Gastrocnemius medialis (tissue), 4 donors: ENCODE results near the gene ZNF627. TPM values are rescaled to one million over a fixed set of nuclear protein-coding genes. Genes with fewer than 3 reads are reported as not detected.

Experiments
- ATAC-seq, 2 donors: fragments of 150-250 bp; one replicate each; pipeline ENCODE4 v1.9.1; 2016
- DNase-seq, 2 donors: peaks; one replicate each; pipeline ENCODE4 v3.0.0-alpha.2; 2019
- H3K27ac ChIP-seq, 4 donors: fragments of 200-600 bp; sonication (generic); 1 replicate in 1 of 4; 2 replicates in 3 of 4; pipeline ENCODE4 v1.5.1; 2016 to 2018; ENCODE audit warnings: mild to moderate bottlenecking in 2 of 4, moderate library complexity in 1 of 4
- H3K27me3 ChIP-seq, 3 donors: fragments of 200-600 bp; sonication (generic) in 2 of 3; 1 replicate in 1 of 3; 2 replicates in 2 of 3; pipeline versions ENCODE4 v1.5.1 to v1.6.0; 2016 to 2019; ENCODE audit warnings: mild to moderate bottlenecking in 1 of 3, moderate library complexity in 1 of 3
- H3K36me3 ChIP-seq, 2 donors: fragments of 200-600 bp; sonication (generic) in 1 of 2; one replicate each; pipeline ENCODE4 v1.5.1; 2017 to 2018
- H3K4me1 ChIP-seq, 2 donors: fragments of 200-600 bp; sonication (generic) in 1 of 2; one replicate each; pipeline ENCODE4 v1.5.1; 2016 to 2017; ENCODE audit warnings: mild to moderate bottlenecking in 2 of 2
- H3K4me3 ChIP-seq, 4 donors: fragments of 200-600 bp; sonication (generic) in 3 of 4; 1 replicate in 1 of 4; 2 replicates in 3 of 4; pipeline ENCODE4 v1.5.1; 2016 to 2019; ENCODE audit warnings: mild to moderate bottlenecking in 2 of 4
- H3K9me3 ChIP-seq, 3 donors: fragments of 200-600 bp; sonication (generic) in 2 of 3; 1 replicate in 1 of 3; 2 replicates in 2 of 3; pipeline ENCODE4 v1.5.1; 2016 to 2019
- POLR2A ChIP-seq, 2 donors: fragments of 450-650 bp; IDR thresholded peaks; one replicate each; pipeline ENCODE4 v1.6.1; 2017; ENCODE audit warnings: antibody characterized with exemption in 2 of 2, mild to moderate bottlenecking in 2 of 2, moderate library complexity in 2 of 2
- in situ Hi-C, 4 donors: fragments of 200-750 bp; cut with MboI; loops; one replicate each; pipeline versions ENCODE4 v1.15.0 to v1.8.0; 2017; ENCODE audit warnings: low sequenced_read_pairs in 4 of 4
- intact Hi-C: fragments of 100-400 bp; cut with DNase I; formaldehyde crosslinking; loops from one replicate; pipeline ENCODE4 v1.15.1; 2023; ENCODE audit warnings: low total_unique reads
- total RNA-seq, 4 donors: library from RNA; depleted of rRNA; stranded (reverse); fragments of >200 nt; gene quantifications; one replicate each; pipeline versions ENCODE4 v1.1.0 to v1.2.3, GENCODE V29; 2016
- TF ChIP-seq, protein P1 (sequence below), 5 experiments: fragments of 450-650 bp in 3 of 5; fragments of 200-600 bp in 2 of 5; sonication (generic) in 2 of 5; IDR thresholded peaks in 4 of 5; conservative IDR thresholded peaks in 1 of 5; 1 replicate in 4 of 5; 2 replicates in 1 of 5; pipeline ENCODE4 v1.5.1; 2016 to 2019; ENCODE audit warnings: antibody characterized with exemption in 5 of 5, mild to moderate bottlenecking in 3 of 5, moderate library complexity in 3 of 5

The ZNF627 gene
- total RNA-seq, 4 donors from 2014 or later = 2.3 to 4.5 (median 3.7) TPM

DNA sequence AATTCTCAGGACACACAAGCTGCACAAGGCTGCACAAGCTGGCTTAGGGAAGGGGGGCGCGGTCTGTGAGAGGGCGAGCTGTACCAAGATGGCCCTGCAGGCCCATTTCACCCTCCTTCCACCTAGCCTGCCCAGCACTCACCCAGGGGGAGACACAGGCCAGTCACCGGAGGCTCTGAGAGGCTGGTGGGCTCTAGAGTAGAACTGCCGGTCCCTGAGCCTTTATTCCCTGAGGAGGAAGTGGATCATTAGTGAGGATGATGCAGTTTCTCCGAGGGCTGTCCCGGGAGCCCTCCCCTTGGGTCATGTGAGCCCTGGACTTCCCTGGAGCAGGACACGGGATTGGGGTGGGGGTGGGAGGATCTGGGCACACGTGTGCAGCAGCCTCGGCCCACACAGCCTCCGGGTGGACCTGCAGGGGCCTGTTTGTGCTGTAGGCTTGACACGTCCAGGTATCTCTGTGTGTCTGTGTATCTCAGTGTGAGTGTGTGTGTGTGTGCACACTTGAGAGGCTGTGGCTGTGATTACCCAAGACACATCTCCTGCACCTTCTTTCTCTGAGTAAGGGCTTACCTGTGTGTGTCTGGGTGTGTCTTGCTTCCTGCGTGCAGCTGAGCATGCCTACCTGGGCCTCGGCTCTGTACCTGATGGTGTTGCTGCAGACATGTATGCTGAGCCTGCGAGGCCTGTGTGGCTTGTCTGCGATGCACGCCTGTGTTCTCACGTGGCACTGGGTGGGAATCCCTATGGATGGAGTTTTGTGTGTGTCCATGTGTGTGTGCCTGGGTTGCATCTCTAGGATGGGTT lies 19.6 kb upstream of the ZNF627 start, which contains the start of gene ACP5:
ACP5 (minus strand) TSS at position 195 of the 807 bp plus-strand sequence. CDS start 328 bp downstream, outside the sequence.
- DNase-seq (no peak), ATAC-seq (peak in 1 of 2 donors; percentile 36)
- TF ChIP-seq, protein P1, sequence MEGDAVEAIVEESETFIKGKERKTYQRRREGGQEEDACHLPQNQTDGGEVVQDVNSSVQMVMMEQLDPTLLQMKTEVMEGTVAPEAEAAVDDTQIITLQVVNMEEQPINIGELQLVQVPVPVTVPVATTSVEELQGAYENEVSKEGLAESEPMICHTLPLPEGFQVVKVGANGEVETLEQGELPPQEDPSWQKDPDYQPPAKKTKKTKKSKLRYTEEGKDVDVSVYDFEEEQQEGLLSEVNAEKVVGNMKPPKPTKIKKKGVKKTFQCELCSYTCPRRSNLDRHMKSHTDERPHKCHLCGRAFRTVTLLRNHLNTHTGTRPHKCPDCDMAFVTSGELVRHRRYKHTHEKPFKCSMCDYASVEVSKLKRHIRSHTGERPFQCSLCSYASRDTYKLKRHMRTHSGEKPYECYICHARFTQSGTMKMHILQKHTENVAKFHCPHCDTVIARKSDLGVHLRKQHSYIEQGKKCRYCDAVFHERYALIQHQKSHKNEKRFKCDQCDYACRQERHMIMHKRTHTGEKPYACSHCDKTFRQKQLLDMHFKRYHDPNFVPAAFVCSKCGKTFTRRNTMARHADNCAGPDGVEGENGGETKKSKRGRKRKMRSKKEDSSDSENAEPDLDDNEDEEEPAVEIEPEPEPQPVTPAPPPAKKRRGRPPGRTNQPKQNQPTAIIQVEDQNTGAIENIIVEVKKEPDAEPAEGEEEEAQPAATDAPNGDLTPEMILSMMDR (IDR thresholded peaks at IDR 0.05 in 4 of 5, conservative IDR thresholded peaks at IDR 0.05 in 1 of 5) = no peak
- TF ChIP-seq POLR2A (IDR thresholded peaks at IDR 0.05) = no peak
- no peaks in the 10 kb centered on the region for H3K36me3 ChIP-seq
- in situ Hi-C loops (loop anchor here in 1 of 4 donors (25.0 kb wide), 1 partner anchor 190 kb away; the partner anchor contains the start of gene EPOR), intact Hi-C loops (no loop called here)
- H3K4me3 ChIP-seq = peak within 1 kb of the TSS in 2 of 4 donors; percentile 0 to 18
- no peaks in the 10 kb centered on the region for H3K9me3 ChIP-seq
- peaks cover 8 to 19% (median 15%) of the 10 kb centered on the region in 3 donors for H3K27me3 ChIP-seq
- no peaks in the 10 kb centered on the region for H3K4me1 ChIP-seq
- H3K27ac ChIP-seq = peak within 1 kb of the TSS in 1 of 4 donors; percentile 18

DNA sequence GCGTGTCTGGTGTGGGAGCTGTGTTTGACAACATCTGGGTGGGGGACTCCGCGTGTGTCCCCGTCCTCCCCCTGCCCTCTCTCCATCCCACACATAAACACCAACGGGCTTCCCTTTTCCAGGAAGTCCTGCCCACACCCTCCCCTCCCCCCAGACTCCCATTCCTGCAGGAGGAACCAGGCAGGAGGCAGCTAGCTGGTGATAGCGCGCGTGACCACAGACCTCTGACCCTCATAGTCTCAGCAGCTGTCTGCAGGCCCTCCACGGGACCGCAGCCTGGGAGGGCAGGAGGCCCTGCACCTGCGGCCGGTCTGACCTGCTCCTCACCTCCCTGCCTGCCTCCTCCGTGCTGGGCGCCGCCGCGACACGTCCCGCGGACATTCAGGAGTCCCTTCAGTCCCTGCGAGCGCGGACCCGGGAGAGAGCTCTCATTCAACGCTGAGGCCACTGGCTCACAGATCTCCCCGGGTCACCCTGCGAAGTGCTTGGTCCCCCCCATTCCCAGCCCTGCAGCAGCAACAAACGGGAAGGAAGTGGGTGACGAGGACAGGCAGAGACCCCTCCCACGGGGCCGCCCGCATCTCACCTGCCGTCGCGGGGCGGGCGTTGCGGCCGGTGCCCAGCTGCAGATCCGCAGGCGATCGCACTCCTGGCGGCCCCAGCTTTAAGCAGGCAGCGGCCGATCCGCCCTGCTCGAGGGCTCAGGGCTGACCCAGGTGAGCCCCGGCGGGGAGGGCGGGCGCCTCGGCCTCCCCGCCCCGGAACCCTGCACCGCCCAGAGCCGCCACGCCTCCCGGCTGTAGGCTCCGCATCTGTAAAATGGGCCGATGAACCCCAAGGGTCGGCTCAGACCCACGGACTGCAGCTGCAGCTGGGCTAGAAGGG lies 18.8 kb upstream of the ZNF627 start:
- intact Hi-C loops = no loop called here
- peak; percentile 41 to 48 for DNase-seq
- Histone ChIP-seq H3K27me3 (peaks cover 8 to 19% (median 15%) of the 10 kb centered on the region in 3 donors), H3K4me1 (no peaks in the 10 kb centered on the region), H3K9me3 (no peaks in the 10 kb centered on the region), H3K36me3 (no peaks in the 10 kb centered on the region), H3K27ac (peak overlapping the region in 1 of 4 donors; percentile 18), H3K4me3 (peak overlapping the region in 2 of 4 donors; percentile 0 to 18)
- in situ Hi-C loops = loop anchor here in 1 of 4 donors (25.0 kb wide), 1 partner anchor 191 kb away; the partner anchor contains the start of gene EPOR
- ATAC-seq = no peak
- TF ChIP-seq, protein P1 (IDR thresholded peaks at IDR 0.05 in 4 of 5, conservative IDR thresholded peaks at IDR 0.05 in 1 of 5) = no peak
- TF ChIP-seq POLR2A (IDR thresholded peaks at IDR 0.05) = peak in 1 of 2 donors; percentile 17

DNA sequence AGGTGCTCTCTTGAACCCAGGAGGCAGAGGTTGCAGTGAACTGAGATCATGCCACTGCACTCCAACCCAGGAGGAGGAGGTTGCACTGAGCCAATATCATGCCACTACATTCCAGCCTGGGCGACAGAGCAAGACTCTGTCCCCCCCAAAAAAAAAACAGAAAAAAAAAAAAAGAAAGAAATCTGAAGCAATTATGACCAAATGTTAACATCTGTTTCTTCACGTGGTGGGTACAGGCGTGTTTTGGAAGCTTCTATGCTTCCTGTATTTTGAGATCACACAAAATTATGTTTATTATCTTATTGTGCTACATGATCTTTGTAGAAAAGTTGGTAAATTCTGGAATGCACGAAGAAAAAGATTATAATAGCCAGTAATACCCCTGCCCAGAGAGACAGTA lies 17.2 kb upstream of the ZNF627 start:
- H3K36me3 ChIP-seq = no peaks in the 10 kb centered on the region
- no peak overlapping the region for H3K4me3 ChIP-seq
- no peaks in the 10 kb centered on the region for H3K9me3 ChIP-seq
- in situ Hi-C loops (loop anchor here in 1 of 4 donors (10.0 to 25.0 kb wide), 2 partner anchors 85 to 193 kb away; partner anchors contain the start of gene EPOR), intact Hi-C loops (loop anchor here (10.0 kb wide), 1 partner anchor 445 kb away; no protein-coding TSS in a partner anchor)
- H3K4me1 ChIP-seq = no peaks in the 10 kb centered on the region
- H3K27ac ChIP-seq = no peak overlapping the region
- DNase-seq = no peak
- TF ChIP-seq POLR2A (IDR thresholded peaks at IDR 0.05) = no peak
- TF ChIP-seq, protein P1 (IDR thresholded peaks at IDR 0.05 in 4 of 5, conservative IDR thresholded peaks at IDR 0.05 in 1 of 5) = no peak
- H3K27me3 ChIP-seq = peaks cover 8 to 19% (median 15%) of the 10 kb centered on the region in 3 donors
- ATAC-seq = no peak

DNA sequence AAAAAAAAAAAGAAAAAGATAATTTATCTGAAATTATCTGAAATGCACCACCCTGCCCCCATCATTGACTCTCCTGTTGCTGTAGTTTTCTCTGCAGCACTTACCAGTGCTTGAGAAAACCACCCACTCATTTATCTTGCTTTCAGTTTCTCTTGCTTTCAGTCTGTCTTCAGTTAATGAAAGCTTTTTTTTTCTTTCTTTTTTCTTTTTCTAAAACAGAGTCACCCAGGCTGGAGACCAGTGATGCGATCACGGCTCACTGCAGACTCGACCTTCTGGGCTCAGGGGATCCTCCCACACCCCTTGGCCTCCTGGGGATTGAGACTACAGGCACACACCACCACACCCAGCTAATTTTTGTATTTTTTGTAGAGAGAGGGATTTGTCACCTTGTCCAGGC lies 15.5 kb upstream of the ZNF627 start:
- Histone ChIP-seq H3K27ac (no peak overlapping the region), H3K36me3 (no peaks in the 10 kb centered on the region), H3K9me3 (no peaks in the 10 kb centered on the region), H3K4me3 (no peak overlapping the region), H3K27me3 (peaks cover 8 to 19% (median 15%) of the 10 kb centered on the region in 3 donors), H3K4me1 (no peaks in the 10 kb centered on the region)
- intact Hi-C loops (loop anchor here (10.0 kb wide), 1 partner anchor 447 kb away; no protein-coding TSS in a partner anchor), in situ Hi-C loops (loop anchor here in 1 of 4 donors (10.0 to 25.0 kb wide), 2 partner anchors 87 to 194 kb away; partner anchors contain the start of gene EPOR)
- TF ChIP-seq, protein P1 (IDR thresholded peaks at IDR 0.05 in 4 of 5, conservative IDR thresholded peaks at IDR 0.05 in 1 of 5) = no peak
- TF ChIP-seq POLR2A (IDR thresholded peaks at IDR 0.05) = no peak
- DNase-seq (no peak), ATAC-seq (no peak)
